Nephron (organoid): ENCODE results near the gene STXBP2.

Experiments used
- H3K27ac Mint-ChIP-seq, 3 experiments: 2 replicates each; pipeline ENCODE4 v1.8.0; 2020; ENCODE audit warnings: mixed read lengths in 3 of 3, mild to moderate bottlenecking in 2 of 3, moderate library complexity in 1 of 3
- H3K27me3 Mint-ChIP-seq: 2 replicates; pipeline ENCODE4 v1.8.0; 2021; ENCODE audit warnings: low read depth, mild to moderate bottlenecking, moderate library complexity, mixed read lengths
- H3K36me3 Mint-ChIP-seq: 2 replicates; pipeline ENCODE4 v1.8.0; 2020; ENCODE audit warnings: low read depth, mixed read lengths
- H3K4me1 Mint-ChIP-seq: 2 replicates; pipeline ENCODE4 v1.8.0; 2020; ENCODE audit warnings: mixed read lengths
- H3K4me3 Mint-ChIP-seq, 3 experiments: 2 replicates each; pipeline ENCODE4 v1.8.0; 2020; ENCODE audit warnings: mild to moderate bottlenecking in 3 of 3, mixed read lengths in 3 of 3, moderate library complexity in 2 of 3
- H3K9me3 Mint-ChIP-seq: 2 replicates; pipeline ENCODE4 v1.8.0; 2020; ENCODE audit warnings: mixed read lengths
- TF ChIP-seq, protein P1 (sequence below), 3 experiments: fragments of 200-600 bp; sonication (generic); IDR thresholded peaks; one replicate each; pipeline ENCODE4 v1.5.0; 2021; ENCODE audit warnings: antibody characterized with exemption in 3 of 3; ENCODE audit not compliant: unreplicated experiment in 3 of 3

Gene STXBP2

DNA sequence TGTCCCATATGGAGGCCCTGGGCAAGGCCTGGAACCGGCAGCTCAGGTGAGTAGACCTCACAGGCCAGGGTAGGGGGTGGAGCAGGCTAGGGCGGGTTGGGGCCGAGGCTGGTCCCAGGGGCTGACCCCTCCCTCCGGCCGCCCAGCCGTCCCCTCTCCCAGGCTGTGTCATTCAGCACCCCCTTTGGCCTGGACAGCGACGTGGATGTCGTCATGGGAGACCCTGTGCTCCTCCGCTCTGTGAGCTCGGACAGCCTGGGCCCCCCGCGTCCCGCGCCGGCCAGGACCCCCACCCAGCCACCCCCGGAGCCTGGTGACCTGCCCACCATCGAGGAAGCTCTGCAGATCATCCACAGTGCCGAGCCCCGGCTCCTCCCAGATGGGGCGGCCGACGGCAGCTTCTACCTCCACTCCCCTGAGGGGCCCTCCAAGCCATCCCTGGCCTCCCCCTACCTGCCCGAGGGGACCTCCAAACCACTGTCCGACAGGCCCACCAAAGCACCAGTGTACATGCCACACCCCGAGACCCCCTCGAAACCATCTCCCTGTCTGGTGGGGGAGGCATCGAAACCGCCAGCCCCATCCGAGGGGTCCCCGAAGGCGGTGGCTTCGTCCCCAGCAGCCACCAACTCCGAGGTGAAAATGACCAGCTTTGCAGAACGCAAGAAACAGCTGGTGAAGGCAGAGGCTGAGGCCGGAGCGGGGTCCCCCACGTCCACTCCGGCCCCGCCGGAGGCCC is 25.2 kb upstream of the STXBP2 start:
- no peaks in the 10 kb centered on the region for H3K27me3 Mint-ChIP-seq
- no peaks in the 10 kb centered on the region for H3K4me1 Mint-ChIP-seq
- TF ChIP-seq, protein P1, sequence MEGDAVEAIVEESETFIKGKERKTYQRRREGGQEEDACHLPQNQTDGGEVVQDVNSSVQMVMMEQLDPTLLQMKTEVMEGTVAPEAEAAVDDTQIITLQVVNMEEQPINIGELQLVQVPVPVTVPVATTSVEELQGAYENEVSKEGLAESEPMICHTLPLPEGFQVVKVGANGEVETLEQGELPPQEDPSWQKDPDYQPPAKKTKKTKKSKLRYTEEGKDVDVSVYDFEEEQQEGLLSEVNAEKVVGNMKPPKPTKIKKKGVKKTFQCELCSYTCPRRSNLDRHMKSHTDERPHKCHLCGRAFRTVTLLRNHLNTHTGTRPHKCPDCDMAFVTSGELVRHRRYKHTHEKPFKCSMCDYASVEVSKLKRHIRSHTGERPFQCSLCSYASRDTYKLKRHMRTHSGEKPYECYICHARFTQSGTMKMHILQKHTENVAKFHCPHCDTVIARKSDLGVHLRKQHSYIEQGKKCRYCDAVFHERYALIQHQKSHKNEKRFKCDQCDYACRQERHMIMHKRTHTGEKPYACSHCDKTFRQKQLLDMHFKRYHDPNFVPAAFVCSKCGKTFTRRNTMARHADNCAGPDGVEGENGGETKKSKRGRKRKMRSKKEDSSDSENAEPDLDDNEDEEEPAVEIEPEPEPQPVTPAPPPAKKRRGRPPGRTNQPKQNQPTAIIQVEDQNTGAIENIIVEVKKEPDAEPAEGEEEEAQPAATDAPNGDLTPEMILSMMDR (IDR thresholded peaks at IDR 0.05; ENCODE audit: unreplicated experiment in 3 of 3), result no peak

GRCh38 chr19:7612282-7613274 is 24.3 kb upstream of the STXBP2 start:
- Mint-ChIP-seq H3K4me1 (no peaks in the 10 kb centered on the region), H3K27ac (no peak overlapping the region), H3K36me3 (no peaks in the 10 kb centered on the region), H3K27me3 (no peaks in the 10 kb centered on the region), H3K4me3 (no peak overlapping the region), H3K9me3 (no peaks in the 10 kb centered on the region)
- TF ChIP-seq, protein P1 (IDR thresholded peaks at IDR 0.05; ENCODE audit: unreplicated experiment in 3 of 3), result no peak

More for the DNA sequence above, 25.2 kb upstream of the STXBP2 start:
- H3K9me3 Mint-ChIP-seq, result no peaks in the 10 kb centered on the region
- H3K4me3 Mint-ChIP-seq, result no peak overlapping the region
- no peaks in the 10 kb centered on the region for H3K36me3 Mint-ChIP-seq
- H3K27ac Mint-ChIP-seq, result no peak overlapping the region

GRCh38 chr19:7614859-7615741 is 21.8 kb upstream of the STXBP2 start:
- TF ChIP-seq, protein P1 (IDR thresholded peaks at IDR 0.05; ENCODE audit: unreplicated experiment in 3 of 3), result no peak

GRCh38 chr19:7617172-7617571 is 19.7 kb upstream of the STXBP2 start:
- Mint-ChIP-seq H3K9me3 (no peaks in the 10 kb centered on the region), H3K4me3 (no peak overlapping the region), H3K36me3 (peaks cover 18% of the 10 kb centered on the region)

More at GRCh38 chr19:7614859-7615741, 21.8 kb upstream of the STXBP2 start:
- Mint-ChIP-seq H3K27me3 (no peaks in the 10 kb centered on the region), H3K4me1 (no peaks in the 10 kb centered on the region), H3K27ac (no peak overlapping the region), H3K4me3 (no peak overlapping the region), H3K9me3 (no peaks in the 10 kb centered on the region), H3K36me3 (peaks cover 9% of the 10 kb centered on the region)

DNA sequence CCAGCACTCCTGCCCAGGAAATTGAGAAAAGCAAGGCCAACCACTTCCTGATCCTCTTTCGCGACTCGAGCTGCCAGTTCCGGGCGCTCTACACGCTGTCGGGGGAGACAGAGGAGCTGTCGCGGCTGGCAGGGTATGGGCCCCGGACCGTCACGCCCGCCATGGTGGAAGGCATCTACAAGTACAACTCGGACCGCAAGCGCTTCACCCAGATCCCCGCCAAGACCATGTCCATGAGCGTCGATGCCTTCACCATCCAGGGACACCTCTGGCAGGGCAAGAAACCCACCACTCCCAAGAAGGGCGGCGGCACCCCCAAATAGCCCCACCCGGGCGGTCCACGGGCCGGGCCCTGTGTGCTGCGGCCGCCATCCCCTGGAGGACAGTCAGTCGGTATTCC is 19.2 kb upstream of the STXBP2 start:
- Mint-ChIP-seq H3K9me3 (no peaks in the 10 kb centered on the region), H3K27ac (no peak overlapping the region), H3K27me3 (no peaks in the 10 kb centered on the region), H3K4me3 (no peak overlapping the region), H3K36me3 (peaks cover 20% of the 10 kb centered on the region), H3K4me1 (no peaks in the 10 kb centered on the region)
- TF ChIP-seq, protein P1 (IDR thresholded peaks at IDR 0.05; ENCODE audit: unreplicated experiment in 3 of 3), result no peak

More at GRCh38 chr19:7617172-7617571, 19.7 kb upstream of the STXBP2 start:
- TF ChIP-seq, protein P1 (IDR thresholded peaks at IDR 0.05; ENCODE audit: unreplicated experiment in 3 of 3), result no peak
- no peaks in the 10 kb centered on the region for H3K4me1 Mint-ChIP-seq
- H3K27me3 Mint-ChIP-seq, result no peaks in the 10 kb centered on the region
- no peak overlapping the region for H3K27ac Mint-ChIP-seq
